Calu3 (cell line): Measurements from ENCODE around the gene ZDHHC4. TPM values are rescaled to one million over a fixed set of nuclear protein-coding genes. Genes with fewer than 3 reads are reported as not detected.
A peak's percentile ranks its signal among the peaks of the same experiment; 100 is the strongest.

ENCODE experiments used
- Bru-seq: library from RNA; stranded (reverse); fragments of 400-500 nt; gene quantifications from one replicate; lab custom pipeline; 2021; lab: Mats Ljungman, UMichigan
- BruChase-seq, 2 experiments: library from RNA; stranded (reverse); fragments of 400-500 nt; gene quantifications; one replicate each; lab custom pipeline; 2021; lab: Mats Ljungman, UMichigan
- BruUV-seq: library from RNA; stranded (reverse); fragments of 400-500 nt; replicated peaks from 2 replicates; lab custom pipeline; 2021; lab: Mats Ljungman, UMichigan
- CTCF ChIA-PET: fragments of 300-600 bp; sonication (Branson Sonifier 250); formaldehyde crosslinking; loops from one replicate; lab custom pipeline; 2022; ENCODE audit warnings: antibody characterized with exemption; lab: Charles Lee
- DNase-seq: peaks from one replicate; pipeline ENCODE4 v3.0.0; 2022
- H3K27ac Mint-ChIP-seq: one replicate; pipeline ENCODE4 v1.8.0; 2022; ENCODE audit warnings: mixed read lengths; ENCODE audit not compliant: unreplicated experiment
- H3K27me3 Mint-ChIP-seq: one replicate; pipeline ENCODE4 v1.8.0; 2022; ENCODE audit warnings: mixed read lengths; ENCODE audit not compliant: unreplicated experiment
- H3K36me3 Mint-ChIP-seq: one replicate; pipeline ENCODE4 v1.8.0; 2022; ENCODE audit warnings: mild to moderate bottlenecking, moderate library complexity, mixed read lengths; ENCODE audit not compliant: insufficient read depth, unreplicated experiment
- H3K4me1 Mint-ChIP-seq: one replicate; pipeline ENCODE4 v1.8.0; 2022; ENCODE audit warnings: mild to moderate bottlenecking, low read depth, mixed read lengths; ENCODE audit not compliant: unreplicated experiment
- H3K4me3 Mint-ChIP-seq: one replicate; pipeline ENCODE4 v1.8.0; 2022; ENCODE audit warnings: mild to moderate bottlenecking, low read depth, moderate library complexity, mixed read lengths; ENCODE audit not compliant: unreplicated experiment
- H3K9me3 Mint-ChIP-seq: one replicate; pipeline ENCODE4 v1.8.0; 2022; ENCODE audit warnings: low read depth, mixed read lengths; ENCODE audit not compliant: unreplicated experiment
- intact Hi-C: fragments of 100-400 bp; cut with micrococcal nuclease; formaldehyde crosslinking; loops from one replicate; pipeline ENCODE4 v1.10.0; 2022; ENCODE audit not compliant: unreplicated experiment
- long read RNA-seq: library from polyadenylated mRNA; stranded (forward); transcript quantifications from one replicate; pipeline ENCODE4 v2.0.0, GENCODE V29; 2022
- total RNA-seq: library from RNA; stranded (reverse); gene quantifications from 2 replicates; pipeline ENCODE4 v1.2.3, GENCODE V29; 2022
- TF ChIP-seq, protein P1 (sequence below): fragments of 200-600 bp; IDR thresholded peaks from one replicate; pipeline ENCODE4 v1.8.0; 2022; ENCODE audit warnings: antibody characterized with exemption; ENCODE audit not compliant: unreplicated experiment

Gene ZDHHC4
- 80.7 and 83.9 TPM in 2 replicates for total RNA-seq
- percentile 77 among the genes with signal in this experiment for Bru-seq, nascent RNA
- percentile 82 among the genes with signal in this experiment for BruChase-seq, experiment 1, labeled RNA remaining after a 6-hour chase
- percentile 72 among the genes with signal in this experiment for BruChase-seq, experiment 2, labeled RNA remaining after a 2-hour chase
- long read RNA-seq, transcript ZDHHC4-205 (8 exons, 1,552 nt): minor isoform, 20 of 107 reads
- long read RNA-seq, transcript ZDHHC4-201 (8 exons, 1,259 nt): minor isoform, 19 of 107 reads
- long read RNA-seq, transcript ZDHHC4-203 (9 exons, 1,461 nt): major isoform, 26 of 107 reads
- long read RNA-seq, partial matches to known transcripts: 5 of 107 reads
- long read RNA-seq, other reads (novel, unspliced or antisense): 28 of 107 reads

DNA sequence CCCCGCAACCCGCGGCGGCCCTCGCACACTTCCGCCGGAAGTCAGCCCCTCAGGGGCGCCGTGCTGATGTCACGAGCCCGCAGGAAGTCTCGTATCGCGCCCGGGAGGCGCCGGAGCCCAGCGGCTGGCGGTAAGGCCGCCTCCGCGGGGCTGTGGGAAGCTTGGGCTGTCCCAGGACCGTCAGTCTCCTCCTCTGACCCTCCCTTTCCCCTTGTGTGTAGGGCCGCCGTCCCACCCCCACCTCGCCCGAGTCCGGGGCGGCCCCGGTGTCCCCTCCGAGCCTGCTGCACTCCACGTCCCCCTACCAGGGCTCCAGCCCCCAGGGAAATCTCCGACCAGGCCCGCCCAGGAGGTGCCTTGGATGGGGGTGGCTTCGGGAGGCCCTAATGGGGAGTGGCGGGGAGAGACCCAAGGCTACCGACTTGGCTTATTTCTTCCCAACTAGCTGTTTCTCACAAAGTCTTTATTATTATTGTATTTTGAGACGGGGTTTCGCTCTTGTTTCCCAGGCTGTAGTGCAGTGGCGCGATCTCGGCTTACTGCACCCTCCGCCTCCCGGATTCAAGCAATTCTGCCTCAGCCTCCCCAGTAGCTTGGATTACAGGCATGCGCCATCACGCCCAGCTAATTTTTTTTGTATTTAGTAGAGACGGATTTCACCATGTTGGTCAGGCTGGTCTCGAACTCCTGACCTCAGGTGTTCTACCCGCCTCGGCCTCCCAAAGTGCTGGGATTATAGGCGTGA lies at the start of gene ZDHHC4:
TSS of gene ZDHHC4 (plus strand) at position 86 of the 745 bp plus-strand sequence. CDS start 3,108 bp downstream, outside the sequence.
- TF ChIP-seq, protein P1, sequence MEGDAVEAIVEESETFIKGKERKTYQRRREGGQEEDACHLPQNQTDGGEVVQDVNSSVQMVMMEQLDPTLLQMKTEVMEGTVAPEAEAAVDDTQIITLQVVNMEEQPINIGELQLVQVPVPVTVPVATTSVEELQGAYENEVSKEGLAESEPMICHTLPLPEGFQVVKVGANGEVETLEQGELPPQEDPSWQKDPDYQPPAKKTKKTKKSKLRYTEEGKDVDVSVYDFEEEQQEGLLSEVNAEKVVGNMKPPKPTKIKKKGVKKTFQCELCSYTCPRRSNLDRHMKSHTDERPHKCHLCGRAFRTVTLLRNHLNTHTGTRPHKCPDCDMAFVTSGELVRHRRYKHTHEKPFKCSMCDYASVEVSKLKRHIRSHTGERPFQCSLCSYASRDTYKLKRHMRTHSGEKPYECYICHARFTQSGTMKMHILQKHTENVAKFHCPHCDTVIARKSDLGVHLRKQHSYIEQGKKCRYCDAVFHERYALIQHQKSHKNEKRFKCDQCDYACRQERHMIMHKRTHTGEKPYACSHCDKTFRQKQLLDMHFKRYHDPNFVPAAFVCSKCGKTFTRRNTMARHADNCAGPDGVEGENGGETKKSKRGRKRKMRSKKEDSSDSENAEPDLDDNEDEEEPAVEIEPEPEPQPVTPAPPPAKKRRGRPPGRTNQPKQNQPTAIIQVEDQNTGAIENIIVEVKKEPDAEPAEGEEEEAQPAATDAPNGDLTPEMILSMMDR: no peak
- no peaks in the 10 kb centered on the region for H3K9me3 Mint-ChIP-seq
- H3K4me3 Mint-ChIP-seq: peak within 1 kb of the TSS; percentile 97
- CTCF ChIA-PET: interaction anchor here (1.3 kb wide), 1 partner anchor 61 kb away, joined by 4 read pairs; no protein-coding TSS in a partner anchor
- H3K27me3 Mint-ChIP-seq: peaks cover 11% of the 10 kb centered on the region
- intact Hi-C loops: no loop called here
- peak within 1 kb of the TSS; percentile 99 for H3K27ac Mint-ChIP-seq
- peaks cover 9% of the 10 kb centered on the region for H3K4me1 Mint-ChIP-seq
- DNase-seq: peak; percentile 95
- no TSS peak for BruUV-seq
- H3K36me3 Mint-ChIP-seq: peaks cover 49% of the 10 kb centered on the region

DNA sequence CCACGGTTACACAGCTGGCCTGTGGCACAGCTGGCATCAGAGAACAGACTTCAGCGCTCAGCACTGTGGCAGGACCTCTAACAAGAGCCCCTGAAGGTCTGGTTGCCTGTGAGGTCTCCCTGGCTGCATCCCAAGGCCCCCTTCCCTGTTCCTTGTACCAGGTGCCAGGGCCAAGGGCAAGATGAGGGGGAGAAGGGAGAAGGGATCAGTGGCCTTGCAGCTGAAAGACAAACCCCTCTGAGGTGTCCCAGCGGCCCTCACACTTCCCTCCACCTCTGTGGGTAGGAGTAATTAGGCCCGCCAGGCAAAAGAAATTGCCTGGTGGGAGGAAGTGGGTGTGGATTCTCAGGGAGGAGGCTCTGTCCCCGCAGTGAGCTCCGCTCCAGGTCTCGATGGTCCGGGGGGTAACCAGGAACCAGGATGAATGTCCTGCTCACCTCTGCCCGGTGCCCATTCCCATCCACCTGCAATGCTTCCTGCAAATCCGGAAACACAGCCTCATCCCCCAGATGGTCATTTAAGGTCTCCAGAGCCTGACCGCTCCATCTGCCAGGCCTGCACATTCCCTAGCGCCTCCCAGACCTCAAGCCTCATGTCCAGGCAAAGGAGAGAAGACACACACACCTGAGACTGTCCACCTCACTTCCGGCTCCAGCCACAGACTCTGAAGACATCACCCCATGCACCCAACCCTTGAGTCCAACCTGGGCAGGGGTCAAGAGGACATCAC lies 48.7 kb upstream of the ZDHHC4 start:
- BruUV-seq: no TSS peak
- peaks cover 8% of the 10 kb centered on the region for H3K4me1 Mint-ChIP-seq
- H3K9me3 Mint-ChIP-seq: no peaks in the 10 kb centered on the region
- peaks cover 13% of the 10 kb centered on the region for H3K36me3 Mint-ChIP-seq
- DNase-seq: no peak
- TF ChIP-seq, protein P1: no peak
- CTCF ChIA-PET: no interaction called here
- H3K27ac Mint-ChIP-seq: no peak overlapping the region
- no peak overlapping the region for H3K4me3 Mint-ChIP-seq
- intact Hi-C loops: no loop called here
- peaks cover 96% of the 10 kb centered on the region for H3K27me3 Mint-ChIP-seq

DNA sequence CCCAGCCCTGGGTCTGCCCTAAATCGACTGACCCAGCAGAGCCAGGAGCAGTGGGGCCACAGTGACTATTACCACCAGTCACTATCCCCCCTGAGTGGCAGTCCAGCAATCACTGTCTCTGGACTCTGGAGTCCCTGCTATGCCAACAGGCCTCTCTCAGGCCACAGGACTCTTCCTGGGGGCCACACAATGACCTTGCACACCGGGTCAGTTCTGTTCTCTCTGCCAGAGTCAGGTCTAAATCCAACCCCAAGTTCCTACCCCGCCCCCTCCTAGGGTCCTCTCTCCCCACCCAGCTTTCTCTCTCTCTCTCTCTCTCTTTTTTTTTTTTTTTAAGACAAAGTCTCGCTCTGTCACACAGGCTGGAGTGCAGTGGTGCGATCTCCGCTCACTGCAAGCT lies 47.6 kb upstream of the ZDHHC4 start:
- Mint-ChIP-seq H3K4me3 (no peak overlapping the region), H3K27ac (no peak overlapping the region), H3K36me3 (peaks cover 13% of the 10 kb centered on the region), H3K9me3 (no peaks in the 10 kb centered on the region), H3K27me3 (peaks cover 96% of the 10 kb centered on the region), H3K4me1 (peaks cover 8% of the 10 kb centered on the region)
- TF ChIP-seq, protein P1: no peak
- no TSS peak for BruUV-seq
- DNase-seq: no peak
- intact Hi-C loops: no loop called here
- CTCF ChIA-PET: interaction anchor here (0.7 kb wide), 1 partner anchor 289 kb away, joined by 4 read pairs; no protein-coding TSS in a partner anchor
